IPS-15b (cell line): ENCODE measurements around the gene B3GLCT.

Experiments used
- H3K27me3 ChIP-seq: one replicate; pipeline ENCODE4 v1.6.1; 2013; ENCODE audit warnings: low read length; ENCODE audit not compliant: control insufficient read depth, insufficient read depth
- H3K36me3 ChIP-seq: one replicate; pipeline ENCODE4 v1.6.1; 2013; ENCODE audit warnings: low read length; ENCODE audit not compliant: control insufficient read depth, insufficient read depth
- H3K4me1 ChIP-seq: one replicate; pipeline ENCODE4 v1.6.1; 2013; ENCODE audit warnings: mild to moderate bottlenecking, low read length; ENCODE audit not compliant: control insufficient read depth, insufficient read depth
- H3K4me3 ChIP-seq: one replicate; pipeline ENCODE4 v1.5.1; 2013; ENCODE audit warnings: low read depth, low read length
- H3K9ac ChIP-seq: one replicate; pipeline ENCODE4 v1.6.1; 2013; ENCODE audit warnings: low read depth, mild to moderate bottlenecking, low read length
- H3K9me3 ChIP-seq: one replicate; pipeline ENCODE4 v1.6.1; 2013; ENCODE audit warnings: mild to moderate bottlenecking, low read length; ENCODE audit not compliant: control insufficient read depth, insufficient read depth

Gene B3GLCT

GRCh38 chr13:31311921-31312320 is 112.1 kb downstream of the B3GLCT start:
- peaks cover 13% of the 10 kb centered on the region for H3K9me3 ChIP-seq
- H3K36me3 ChIP-seq: peaks cover 2% of the 10 kb centered on the region
- no peaks in the 10 kb centered on the region for H3K4me1 ChIP-seq
- H3K9ac ChIP-seq: no peak overlapping the region
- H3K27me3 ChIP-seq: no peaks in the 10 kb centered on the region
- H3K4me3 ChIP-seq: no peak overlapping the region

DNA sequence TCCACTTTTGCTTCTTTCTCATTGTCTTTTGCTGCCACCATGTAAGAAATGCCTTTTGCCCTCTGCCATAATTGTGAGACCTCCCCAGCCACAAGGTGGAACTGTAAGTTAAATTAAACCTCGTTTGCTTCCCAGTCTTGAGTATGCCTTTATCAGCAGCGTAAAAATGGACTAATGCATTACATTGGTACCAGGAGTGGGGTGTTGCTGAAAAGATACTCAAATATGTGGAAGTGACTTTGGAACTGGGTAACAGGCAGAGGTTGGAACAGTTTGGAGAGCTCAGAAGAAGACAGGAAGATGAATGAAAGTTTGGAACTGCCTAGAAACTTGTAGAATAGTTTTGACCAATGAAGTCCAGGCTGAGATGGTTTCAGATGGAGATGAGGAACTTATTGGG is 115.2 kb downstream of the B3GLCT start:
- Histone ChIP-seq H3K9ac (no peak overlapping the region), H3K9me3 (peaks cover 13% of the 10 kb centered on the region), H3K27me3 (no peaks in the 10 kb centered on the region), H3K36me3 (peaks cover 2% of the 10 kb centered on the region), H3K4me1 (no peaks in the 10 kb centered on the region), H3K4me3 (no peak overlapping the region)

GRCh38 chr13:31320946-31321345 is 121.2 kb downstream of the B3GLCT start:
- H3K4me1 ChIP-seq: no peaks in the 10 kb centered on the region

GRCh38 chr13:31321457-31321856 is 121.7 kb downstream of the B3GLCT start:
- H3K9ac ChIP-seq: no peak overlapping the region
- no peaks in the 10 kb centered on the region for H3K4me1 ChIP-seq
- H3K27me3 ChIP-seq: no peaks in the 10 kb centered on the region
- no peaks in the 10 kb centered on the region for H3K36me3 ChIP-seq
- H3K9me3 ChIP-seq: no peaks in the 10 kb centered on the region
- H3K4me3 ChIP-seq: no peak overlapping the region

More at GRCh38 chr13:31320946-31321345, 121.2 kb downstream of the B3GLCT start:
- H3K9ac ChIP-seq: no peak overlapping the region
- H3K36me3 ChIP-seq: no peaks in the 10 kb centered on the region
- no peaks in the 10 kb centered on the region for H3K9me3 ChIP-seq
- no peaks in the 10 kb centered on the region for H3K27me3 ChIP-seq
- no peak overlapping the region for H3K4me3 ChIP-seq

GRCh38 chr13:31322026-31322425 is 122.3 kb downstream of the B3GLCT start:
- Histone ChIP-seq H3K27me3 (no peaks in the 10 kb centered on the region), H3K9ac (no peak overlapping the region), H3K4me3 (no peak overlapping the region), H3K4me1 (no peaks in the 10 kb centered on the region), H3K9me3 (no peaks in the 10 kb centered on the region), H3K36me3 (no peaks in the 10 kb centered on the region)

DNA sequence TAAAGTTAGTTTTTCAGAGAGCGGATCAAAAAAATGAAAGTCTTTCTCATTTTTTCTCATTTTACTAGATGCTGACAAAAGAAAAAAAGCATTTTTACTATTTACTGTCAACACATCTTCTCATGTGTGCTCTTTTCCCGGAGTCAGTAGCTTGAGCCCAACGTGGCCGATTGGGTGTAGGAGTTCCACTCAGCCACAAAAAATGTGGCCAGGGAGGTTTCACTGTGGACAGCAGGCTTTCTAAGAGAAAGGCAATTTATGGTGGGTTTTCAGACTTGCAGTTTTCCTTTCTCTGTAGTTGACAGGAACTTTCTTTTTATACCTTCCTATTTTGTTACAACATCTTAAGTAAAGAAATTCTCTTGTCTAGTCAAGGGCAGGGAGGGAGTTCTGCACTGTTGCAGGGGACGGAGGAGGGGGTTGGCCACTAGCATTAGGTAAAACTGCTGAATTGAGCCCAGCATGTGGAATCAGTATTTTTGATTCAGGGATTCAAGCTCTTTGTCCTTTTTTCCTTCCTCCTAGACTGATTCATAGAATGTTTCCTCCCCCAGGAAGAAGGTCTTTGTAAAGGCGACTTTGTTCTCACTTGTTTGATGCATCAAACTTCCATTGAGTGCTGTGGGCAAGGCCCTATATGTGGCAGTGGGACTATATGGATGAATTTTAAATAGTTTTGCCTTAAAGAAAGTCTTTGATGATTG is 123.1 kb downstream of the B3GLCT start:
- Histone ChIP-seq H3K36me3 (no peaks in the 10 kb centered on the region), H3K4me1 (no peaks in the 10 kb centered on the region), H3K9ac (no peak overlapping the region), H3K27me3 (no peaks in the 10 kb centered on the region), H3K9me3 (no peaks in the 10 kb centered on the region), H3K4me3 (no peak overlapping the region)

DNA sequence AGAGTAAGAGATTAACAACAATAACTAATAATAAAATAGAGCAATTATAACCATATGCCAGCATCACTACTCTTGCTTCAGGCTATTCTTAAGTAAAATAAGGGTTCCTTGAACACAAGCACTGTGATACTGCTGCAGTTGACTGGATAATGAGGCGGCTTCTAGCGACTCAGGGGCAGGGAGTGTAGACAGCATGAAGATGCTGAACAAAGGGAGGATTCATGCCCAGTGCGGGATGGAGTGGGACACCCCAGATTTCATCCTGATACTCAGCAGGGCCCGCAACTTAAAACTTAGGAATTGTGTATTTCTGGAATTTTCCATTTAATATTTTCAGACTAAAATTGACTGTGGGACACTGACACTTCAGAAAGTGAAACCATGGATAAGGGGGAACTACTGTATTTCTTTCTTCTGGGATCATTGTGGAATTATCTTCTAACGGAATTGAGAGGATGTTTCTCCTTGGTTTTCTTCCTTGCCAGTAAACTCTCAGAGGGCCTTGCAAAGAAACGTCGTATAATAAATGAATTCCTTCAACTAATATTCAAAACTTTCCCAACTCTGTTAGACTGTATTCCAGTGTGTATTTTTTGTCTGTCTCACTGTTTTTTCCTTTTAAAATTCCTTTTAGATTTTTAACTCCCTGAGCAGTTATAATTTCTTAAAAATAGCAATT is 127.5 kb downstream of the B3GLCT start:
- Histone ChIP-seq H3K9me3 (no peaks in the 10 kb centered on the region), H3K4me1 (no peaks in the 10 kb centered on the region), H3K4me3 (no peak overlapping the region), H3K9ac (no peak overlapping the region), H3K27me3 (no peaks in the 10 kb centered on the region), H3K36me3 (no peaks in the 10 kb centered on the region)

GRCh38 chr13:31328549-31329235 is 128.9 kb downstream of the B3GLCT start:
- no peaks in the 10 kb centered on the region for H3K4me1 ChIP-seq
- no peak overlapping the region for H3K4me3 ChIP-seq
- H3K27me3 ChIP-seq: no peaks in the 10 kb centered on the region
- H3K9ac ChIP-seq: no peak overlapping the region
- no peaks in the 10 kb centered on the region for H3K36me3 ChIP-seq
- H3K9me3 ChIP-seq: no peaks in the 10 kb centered on the region

- no peaks in the 10 kb centered on the region for H3K9me3 ChIP-seq
- no peak overlapping the region for H3K4me3 ChIP-seq
- no peaks in the 10 kb centered on the region for H3K36me3 ChIP-seq
- no peak overlapping the region for H3K9ac ChIP-seq
- H3K27me3 ChIP-seq: no peaks in the 10 kb centered on the region
- no peaks in the 10 kb centered on the region for H3K4me1 ChIP-seq
Measured at GRCh38 chr13:31330236-31330635, 130.5 kb downstream of the B3GLCT start.

- H3K36me3 ChIP-seq: no peaks in the 10 kb centered on the region
- no peaks in the 10 kb centered on the region for H3K9me3 ChIP-seq
- no peaks in the 10 kb centered on the region for H3K4me1 ChIP-seq
- H3K27me3 ChIP-seq: no peaks in the 10 kb centered on the region
- no peak overlapping the region for H3K4me3 ChIP-seq
- no peak overlapping the region for H3K9ac ChIP-seq
Measured at GRCh38 chr13:31331068-31331467, 131.3 kb downstream of the B3GLCT start.

DNA sequence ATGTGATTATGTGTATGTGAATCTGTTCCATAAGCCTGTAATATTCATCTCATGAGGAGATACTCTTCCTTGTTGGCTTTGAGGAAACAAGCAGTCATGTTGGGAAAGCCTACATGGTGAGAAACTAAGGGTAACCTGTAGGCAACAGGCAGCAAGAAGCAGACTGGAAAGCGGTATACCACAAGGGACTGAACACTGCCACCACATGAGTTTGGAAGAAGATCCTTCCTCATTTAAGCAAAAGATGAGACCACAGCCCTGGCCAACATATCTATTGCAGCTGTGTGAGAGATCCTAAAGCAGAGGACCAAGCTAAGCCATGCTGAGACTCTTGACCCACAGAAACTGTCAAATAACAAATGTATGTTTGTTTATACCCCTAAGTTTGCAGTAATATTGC is 134.8 kb downstream of the B3GLCT start:
- H3K9me3 ChIP-seq: no peaks in the 10 kb centered on the region
- no peaks in the 10 kb centered on the region for H3K27me3 ChIP-seq
- no peaks in the 10 kb centered on the region for H3K36me3 ChIP-seq
- H3K4me1 ChIP-seq: no peaks in the 10 kb centered on the region
- H3K4me3 ChIP-seq: no peak overlapping the region
- no peak overlapping the region for H3K9ac ChIP-seq
